ENCODE data around the gene HCN2.
A peak's percentile ranks its signal among the peaks of the same experiment; 100 is the strongest.

HCN2 gene

DNA sequence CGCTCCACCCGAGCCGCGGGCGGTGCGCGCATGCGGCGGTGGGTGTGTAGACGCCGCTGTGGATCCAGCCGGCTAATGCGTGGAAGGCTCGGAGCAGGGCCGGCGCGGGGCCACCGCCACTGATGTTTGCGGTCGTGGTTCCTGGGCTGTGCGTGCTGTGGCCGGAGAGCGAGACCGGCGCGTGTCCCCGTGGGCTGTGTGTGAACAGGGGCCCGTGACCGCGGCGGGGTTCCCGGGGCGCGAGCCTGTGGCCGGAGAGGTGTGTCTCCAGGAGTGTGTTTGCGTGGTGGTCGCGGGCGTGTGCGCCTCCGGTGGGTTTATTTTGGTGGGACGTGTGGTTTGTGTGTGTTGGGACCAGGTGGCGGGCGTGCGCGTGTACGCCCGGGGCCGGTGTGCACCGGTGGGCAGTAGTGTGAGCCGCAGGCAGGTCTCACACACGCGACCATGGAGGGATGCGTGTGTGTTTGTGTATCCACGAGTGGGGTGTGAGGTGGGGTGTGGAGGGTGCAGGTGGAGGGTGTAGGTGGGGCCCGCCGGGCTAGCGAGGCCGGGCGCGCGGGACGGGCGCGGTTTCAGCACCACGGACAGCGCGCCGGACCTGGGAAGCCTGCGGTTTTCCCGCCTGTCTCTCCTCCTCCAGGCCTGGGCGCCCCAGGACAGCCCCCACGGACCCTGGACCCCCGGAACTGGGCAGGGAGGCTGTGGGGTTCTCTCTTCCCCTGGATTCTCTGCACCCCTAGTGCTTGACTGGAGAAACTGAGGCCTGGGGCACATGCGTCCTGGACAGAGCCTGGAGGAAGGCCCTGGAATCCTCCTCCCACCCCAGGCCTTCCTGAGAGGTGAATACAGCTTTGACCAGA, 1.6 kb downstream of the HCN2 start:
- H3K4me1 ChIP-seq (ENCODE audit: control insufficient read depth in 2 of 2, insufficient read depth in 1 of 2, low read depth in 1 of 2, low read length in 2 of 2): peaks cover 5% of the 10 kb centered on the region in 2 donors
- H2BK15ac ChIP-seq (ENCODE audit: low read length): no peak overlapping the region
- H3K9ac ChIP-seq (ENCODE audit: low read depth, low read length, poor library complexity): no peak overlapping the region
- peaks cover 0 to 1% of the 10 kb centered on the region in 2 donors for H3K9me3 ChIP-seq (replicated peaks in 1 of 2; ENCODE audit: control insufficient read depth in 2 of 2, insufficient read depth in 1 of 2, low read depth in 1 of 2, low read length in 2 of 2)
- peaks cover 26 to 75% (median 49%) of the 10 kb centered on the region in 3 experiments for H3K27me3 ChIP-seq (ENCODE audit: control insufficient read depth in 3 of 3, insufficient read depth in 3 of 3, low read depth in 1 of 3, low read length in 3 of 3)
- H3K23ac ChIP-seq (ENCODE audit: low read depth, low read length, poor library complexity): peak overlapping the region; percentile 91
- H2AK5ac ChIP-seq (ENCODE audit: low read depth, low read length): no peak overlapping the region
- no peak overlapping the region for H3K4me2 ChIP-seq (ENCODE audit: insufficient read depth, low read length, poor library complexity, severe bottlenecking)
- H2AFZ ChIP-seq (ENCODE audit: low read length): no peak overlapping the region
- DNase-seq (ENCODE audit: low spot score): peak; percentile 64
- no peak overlapping the region for H4K8ac ChIP-seq (ENCODE audit: low read depth, low read length)
- H3K36me3 ChIP-seq (replicated peaks in 1 of 2; ENCODE audit: control insufficient read depth in 2 of 2, insufficient read depth in 2 of 2, low read length in 2 of 2): no peaks in the 10 kb centered on the region
- no CpG with 5 or more reads among the region's 75 CpGs for WGBS, 2 donors (ENCODE audit: extremely low coverage in 2 of 2, insufficient read length in 2 of 2, insufficient replicate concordance in 1 of 2)
- H4K91ac ChIP-seq (ENCODE audit: low read depth, low read length, poor library complexity): no peak overlapping the region
- H2BK5ac ChIP-seq (ENCODE audit: low read length): peak overlapping the region; percentile 13
- H3K27ac ChIP-seq (replicated peaks; ENCODE audit: low read length): no peak overlapping the region
- peak overlapping the region; percentile 21 for H3K14ac ChIP-seq (ENCODE audit: low read length)
- no peak overlapping the region for H2BK120ac ChIP-seq (ENCODE audit: low read depth, low read length)
- no peak overlapping the region for H2BK12ac ChIP-seq (ENCODE audit: low read length)
- peaks cover 6% of the 10 kb centered on the region for H3K79me1 ChIP-seq (ENCODE audit: low read depth, low read length)
- no peak overlapping the region for H3K4ac ChIP-seq (ENCODE audit: low read length)
- peak overlapping the region in 1 of 2 donors; percentile 11 for H3K4me3 ChIP-seq (ENCODE audit: low read length in 2 of 2)
- no peak overlapping the region for H3K18ac ChIP-seq (ENCODE audit: low read length)

- Histone ChIP-seq H4K8ac (ENCODE audit: low read depth, low read length) (no peak overlapping the region), H3K36me3 (replicated peaks in 1 of 2; ENCODE audit: control insufficient read depth in 2 of 2, insufficient read depth in 2 of 2, low read length in 2 of 2) (no peaks in the 10 kb centered on the region), H3K4me1 (ENCODE audit: control insufficient read depth in 2 of 2, insufficient read depth in 1 of 2, low read depth in 1 of 2, low read length in 2 of 2) (peaks cover 5% of the 10 kb centered on the region in 2 donors), H2BK12ac (ENCODE audit: low read length) (no peak overlapping the region), H3K9ac (ENCODE audit: low read depth, low read length, poor library complexity) (no peak overlapping the region), H3K4me3 (ENCODE audit: low read length in 2 of 2) (peak overlapping the region in 1 of 2 donors; percentile 54), H4K91ac (ENCODE audit: low read depth, low read length, poor library complexity) (no peak overlapping the region), H3K4me2 (ENCODE audit: insufficient read depth, low read length, poor library complexity, severe bottlenecking) (no peak overlapping the region), H3K27me3 (ENCODE audit: control insufficient read depth in 3 of 3, insufficient read depth in 3 of 3, low read depth in 1 of 3, low read length in 3 of 3) (peaks cover 26 to 83% (median 49%) of the 10 kb centered on the region in 3 experiments), H3K4ac (ENCODE audit: low read length) (no peak overlapping the region), H2BK5ac (ENCODE audit: low read length) (peak overlapping the region; percentile 53), H3K27ac (replicated peaks; ENCODE audit: low read length) (no peak overlapping the region), H2BK120ac (ENCODE audit: low read depth, low read length) (no peak overlapping the region), H3K9me3 (replicated peaks in 1 of 2; ENCODE audit: control insufficient read depth in 2 of 2, insufficient read depth in 1 of 2, low read depth in 1 of 2, low read length in 2 of 2) (peaks cover 0 to 1% of the 10 kb centered on the region in 2 donors), H3K18ac (ENCODE audit: low read length) (no peak overlapping the region), H3K14ac (ENCODE audit: low read length) (peak overlapping the region; percentile 31), H2AFZ (ENCODE audit: low read length) (no peak overlapping the region), H2AK5ac (ENCODE audit: low read depth, low read length) (no peak overlapping the region), H3K23ac (ENCODE audit: low read depth, low read length, poor library complexity) (peak overlapping the region; percentile 89), H2BK15ac (ENCODE audit: low read length) (no peak overlapping the region), H3K79me1 (ENCODE audit: low read depth, low read length) (peaks cover 6% of the 10 kb centered on the region)
- no CpG with 5 or more reads among the region's 19 CpGs for WGBS, 2 donors (ENCODE audit: extremely low coverage in 2 of 2, insufficient read length in 2 of 2, insufficient replicate concordance in 1 of 2)
- no peak for DNase-seq (ENCODE audit: low spot score)
These were observed 2.4 kb downstream of the HCN2 start for GRCh38 chr19:592101-592500.

- Histone ChIP-seq H3K36me3 (replicated peaks in 1 of 2; ENCODE audit: control insufficient read depth in 2 of 2, insufficient read depth in 2 of 2, low read length in 2 of 2) (no peaks in the 10 kb centered on the region), H3K14ac (ENCODE audit: low read length) (peak overlapping the region; percentile 63), H2AK5ac (ENCODE audit: low read depth, low read length) (no peak overlapping the region), H2BK120ac (ENCODE audit: low read depth, low read length) (no peak overlapping the region), H3K27ac (replicated peaks; ENCODE audit: low read length) (no peak overlapping the region), H2BK15ac (ENCODE audit: low read length) (no peak overlapping the region), H3K18ac (ENCODE audit: low read length) (no peak overlapping the region), H3K79me1 (ENCODE audit: low read depth, low read length) (peaks cover 6% of the 10 kb centered on the region), H2BK5ac (ENCODE audit: low read length) (no peak overlapping the region), H2AFZ (ENCODE audit: low read length) (no peak overlapping the region), H2BK12ac (ENCODE audit: low read length) (no peak overlapping the region), H3K4me3 (ENCODE audit: low read length in 2 of 2) (no peak overlapping the region), H3K4me2 (ENCODE audit: insufficient read depth, low read length, poor library complexity, severe bottlenecking) (no peak overlapping the region), H3K4me1 (ENCODE audit: control insufficient read depth in 2 of 2, insufficient read depth in 1 of 2, low read depth in 1 of 2, low read length in 2 of 2) (peaks cover 5% of the 10 kb centered on the region in 2 donors), H3K4ac (ENCODE audit: low read length) (no peak overlapping the region), H4K8ac (ENCODE audit: low read depth, low read length) (no peak overlapping the region), H3K9me3 (replicated peaks in 1 of 2; ENCODE audit: control insufficient read depth in 2 of 2, insufficient read depth in 1 of 2, low read depth in 1 of 2, low read length in 2 of 2) (peaks cover 0 to 1% of the 10 kb centered on the region in 2 donors), H4K91ac (ENCODE audit: low read depth, low read length, poor library complexity) (no peak overlapping the region), H3K27me3 (ENCODE audit: control insufficient read depth in 3 of 3, insufficient read depth in 3 of 3, low read depth in 1 of 3, low read length in 3 of 3) (peaks cover 26 to 84% (median 47%) of the 10 kb centered on the region in 3 experiments), H3K23ac (ENCODE audit: low read depth, low read length, poor library complexity) (peak overlapping the region; percentile 65), H3K9ac (ENCODE audit: low read depth, low read length, poor library complexity) (no peak overlapping the region)
- WGBS, 2 donors (ENCODE audit: extremely low coverage in 2 of 2, insufficient read length in 2 of 2, insufficient replicate concordance in 1 of 2): no CpG with 5 or more reads among the region's 18 CpGs
- no peak for DNase-seq (ENCODE audit: low spot score)
These were observed 3.4 kb downstream of the HCN2 start for GRCh38 chr19:593055-593454.

DNA sequence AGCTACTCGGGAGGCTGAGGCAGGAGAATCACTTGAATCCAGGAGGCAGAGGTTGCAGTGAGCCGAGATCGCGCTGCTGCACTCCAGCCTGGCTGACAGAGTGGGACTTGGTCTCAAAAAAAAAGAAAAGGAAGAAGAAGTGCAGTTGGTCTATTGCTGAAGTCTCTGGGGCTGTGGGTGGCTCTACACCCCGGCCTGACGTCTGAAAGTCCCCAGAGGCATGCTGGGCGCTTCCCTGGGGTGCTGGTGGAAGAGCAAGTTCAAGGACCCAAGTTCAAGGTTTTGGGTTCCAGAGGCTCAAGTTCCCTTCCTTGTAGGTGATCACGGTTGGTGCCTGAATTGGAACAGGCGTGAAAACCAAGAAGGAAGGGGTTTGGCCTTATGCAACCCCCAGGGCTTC, 3.8 kb downstream of the HCN2 start:
- Histone ChIP-seq H3K36me3 (replicated peaks in 1 of 2; ENCODE audit: control insufficient read depth in 2 of 2, insufficient read depth in 2 of 2, low read length in 2 of 2) (no peaks in the 10 kb centered on the region), H3K14ac (ENCODE audit: low read length) (no peak overlapping the region), H3K4ac (ENCODE audit: low read length) (no peak overlapping the region), H3K27ac (replicated peaks; ENCODE audit: low read length) (no peak overlapping the region), H3K4me2 (ENCODE audit: insufficient read depth, low read length, poor library complexity, severe bottlenecking) (no peak overlapping the region), H3K79me1 (ENCODE audit: low read depth, low read length) (peaks cover 6% of the 10 kb centered on the region), H3K9ac (ENCODE audit: low read depth, low read length, poor library complexity) (no peak overlapping the region), H4K8ac (ENCODE audit: low read depth, low read length) (no peak overlapping the region), H3K4me1 (ENCODE audit: control insufficient read depth in 2 of 2, insufficient read depth in 1 of 2, low read depth in 1 of 2, low read length in 2 of 2) (peaks cover 2 to 5% of the 10 kb centered on the region in 2 donors), H2BK5ac (ENCODE audit: low read length) (no peak overlapping the region), H2AK5ac (ENCODE audit: low read depth, low read length) (no peak overlapping the region), H3K27me3 (ENCODE audit: control insufficient read depth in 3 of 3, insufficient read depth in 3 of 3, low read depth in 1 of 3, low read length in 3 of 3) (peaks cover 24 to 79% (median 43%) of the 10 kb centered on the region in 3 experiments), H3K18ac (ENCODE audit: low read length) (no peak overlapping the region), H2BK120ac (ENCODE audit: low read depth, low read length) (no peak overlapping the region), H4K91ac (ENCODE audit: low read depth, low read length, poor library complexity) (no peak overlapping the region), H2AFZ (ENCODE audit: low read length) (no peak overlapping the region), H3K9me3 (replicated peaks in 1 of 2; ENCODE audit: control insufficient read depth in 2 of 2, insufficient read depth in 1 of 2, low read depth in 1 of 2, low read length in 2 of 2) (peaks cover 0 to 1% of the 10 kb centered on the region in 2 donors), H3K23ac (ENCODE audit: low read depth, low read length, poor library complexity) (no peak overlapping the region), H2BK15ac (ENCODE audit: low read length) (no peak overlapping the region), H3K4me3 (ENCODE audit: low read length in 2 of 2) (no peak overlapping the region), H2BK12ac (ENCODE audit: low read length) (no peak overlapping the region)
- no peak for DNase-seq (ENCODE audit: low spot score)
- WGBS, 2 donors (ENCODE audit: extremely low coverage in 2 of 2, insufficient read length in 2 of 2, insufficient replicate concordance in 1 of 2): no CpG with 5 or more reads among the region's 9 CpGs
